Globus pallidus (tissue), 1 donor: ENCODE data around the gene FHOD1.

Source experiments
- DNase-seq: peaks from one replicate; pipeline ENCODE4 v3.0.0-alpha.2; 2015; ENCODE audit warnings: low spot score

Gene FHOD1

GRCh38 chr16:67234180-67234597, 13.1 kb downstream of the FHOD1 start:
- DNase-seq: no peak

- no peak for DNase-seq
Measured at GRCh38 chr16:67233596-67233995, 13.7 kb downstream of the FHOD1 start.

- DNase-seq: no peak
Measured at GRCh38 chr16:67230809-67231660, 16.2 kb downstream of the FHOD1 start.

- DNase-seq: no peak
Measured at GRCh38 chr16:67229906-67230808, 17.1 kb downstream of the FHOD1 start.

GRCh38 chr16:67228905-67229304, 18.4 kb downstream of the FHOD1 start:
- no peak for DNase-seq

DNA sequence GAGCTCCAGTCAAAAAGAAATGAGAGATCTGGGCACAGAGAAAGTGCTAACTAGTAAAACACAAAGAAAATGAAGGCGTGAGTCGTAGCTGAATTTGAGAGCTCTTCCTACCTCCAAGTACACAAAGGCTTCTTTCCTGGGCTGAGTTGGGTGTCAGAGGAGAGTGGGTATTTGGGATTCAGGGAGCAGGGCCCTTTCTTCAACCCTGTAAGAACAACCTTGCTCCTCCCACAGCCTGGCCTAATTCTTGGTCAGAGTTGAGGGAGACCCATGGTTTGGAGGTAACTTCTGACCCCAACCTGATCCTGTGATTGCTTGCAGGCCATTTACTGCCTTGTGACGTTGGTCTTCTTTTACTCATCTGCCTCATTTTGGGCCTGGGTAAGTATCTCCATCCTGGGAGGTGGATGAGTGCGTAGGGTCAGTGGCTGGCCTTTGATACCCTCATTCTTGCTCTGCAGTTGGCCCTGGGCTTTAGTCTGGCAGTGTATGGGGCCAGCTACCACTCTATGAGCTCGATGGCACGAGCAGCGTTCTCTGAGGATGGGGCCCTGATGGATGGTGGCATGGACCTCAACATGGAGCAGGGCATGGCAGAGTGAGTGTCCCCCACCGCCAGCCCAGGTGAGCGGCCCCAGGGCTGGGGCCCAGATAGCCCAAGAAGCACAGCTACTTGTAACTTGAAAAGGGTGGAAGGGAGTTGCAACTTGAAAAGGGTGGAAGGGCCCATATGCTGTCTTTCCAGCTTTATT, 19.1 kb downstream of the FHOD1 start:
- no peak for DNase-seq

GRCh38 chr16:67227567-67227921, 19.7 kb downstream of the FHOD1 start:
- DNase-seq: no peak

GRCh38 chr16:67226804-67227566, 20.3 kb downstream of the FHOD1 start, which contains the start of gene TMEM208:
TSS of gene TMEM208 (plus strand) at chr16:67227130. CDS start at chr16:67227219, 89 bp downstream.
- peak; percentile 95 for DNase-seq

GRCh38 chr16:67226295-67226803, 20.9 kb downstream of the FHOD1 start:
- DNase-seq: no peak

DNA sequence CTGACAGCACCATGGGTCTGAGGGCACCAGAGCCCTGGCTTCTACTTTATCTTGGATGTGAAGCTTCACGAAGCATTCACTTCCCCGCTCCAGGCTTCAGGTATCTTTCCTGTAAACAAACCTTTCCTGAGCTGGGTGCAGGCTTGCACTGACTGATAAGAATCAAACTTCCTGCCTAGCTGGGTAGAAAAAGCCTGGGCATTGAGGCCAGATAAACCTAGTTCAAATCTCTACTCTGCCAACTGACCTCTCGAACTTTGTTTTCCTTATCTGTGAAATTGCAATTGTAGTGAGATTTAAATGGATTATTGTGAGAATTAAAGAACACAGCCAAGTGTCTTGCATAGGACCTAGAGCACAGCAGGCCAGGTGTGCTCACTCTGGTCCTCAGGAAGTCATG, 23.3 kb downstream of the FHOD1 start:
- DNase-seq: no peak

DNA sequence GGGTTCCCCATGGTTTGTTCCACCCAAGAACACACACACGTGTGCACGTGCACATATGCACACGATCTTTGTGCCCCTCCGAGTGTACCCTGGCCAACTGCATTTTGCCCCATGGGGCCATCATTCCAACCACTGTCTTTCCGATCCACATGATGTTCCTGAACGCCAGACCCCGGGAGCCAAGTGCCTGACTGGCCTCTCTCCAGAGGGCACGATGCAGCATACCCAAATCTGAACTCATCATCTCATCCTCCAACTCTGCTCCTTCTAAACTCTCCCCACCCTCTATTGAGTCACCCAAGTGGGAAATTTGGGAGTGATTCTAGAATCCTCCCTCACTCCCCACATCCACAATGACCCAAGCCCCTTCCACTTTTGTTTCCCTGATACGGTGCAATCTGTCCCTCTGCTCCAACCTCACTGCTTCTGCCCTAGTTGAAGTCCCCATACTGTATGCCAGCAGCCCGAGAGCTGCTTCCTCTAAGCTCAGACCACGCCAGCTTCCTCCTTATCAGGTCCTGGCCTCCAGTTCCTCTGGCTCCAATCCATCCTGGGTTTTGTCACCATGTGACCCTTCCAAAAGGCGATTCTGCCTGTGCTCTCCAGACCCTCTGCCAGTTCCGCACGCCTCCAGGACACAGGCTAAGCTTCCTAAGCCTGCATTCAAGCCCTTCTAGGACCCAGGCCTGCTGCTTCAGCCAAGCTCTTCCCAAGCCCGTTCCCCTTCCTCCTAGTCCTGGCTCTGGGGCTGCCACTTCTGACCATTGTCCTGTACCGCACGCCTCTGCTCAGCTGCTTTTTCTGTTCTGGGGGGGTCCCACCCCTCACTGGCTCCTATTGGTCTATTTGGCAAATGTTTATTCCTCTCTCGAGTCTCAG, 30.4 kb downstream of the FHOD1 start:
- peak; percentile 40 for DNase-seq

- DNase-seq: no peak
Measured at GRCh38 chr16:67215706-67216105, 31.6 kb downstream of the FHOD1 start.

GRCh38 chr16:67213197-67214019, 33.9 kb downstream of the FHOD1 start:
- DNase-seq: no peak

- DNase-seq: no peak
Measured at GRCh38 chr16:67212766-67213165, 34.5 kb downstream of the FHOD1 start.

DNA sequence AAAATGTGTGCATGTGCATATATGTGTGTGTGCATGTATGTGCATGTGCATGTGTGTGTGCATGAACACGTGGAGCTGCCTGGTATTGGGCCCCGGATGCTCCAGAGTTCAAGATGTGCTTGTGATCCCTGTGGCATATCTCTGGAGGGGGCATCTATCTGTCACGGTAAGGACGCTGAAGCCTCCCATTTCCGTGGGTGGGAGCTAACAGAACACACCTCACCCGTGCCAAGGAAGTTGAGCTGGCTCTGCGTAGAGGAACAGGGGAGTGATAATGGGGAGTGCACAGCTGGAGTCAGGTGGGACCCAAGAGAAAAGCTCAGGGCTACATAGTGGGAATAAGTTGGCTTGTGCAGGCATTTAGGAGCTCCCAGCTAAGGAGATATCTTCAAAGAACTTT, 35.6 kb downstream of the FHOD1 start:
- no peak for DNase-seq

DNA sequence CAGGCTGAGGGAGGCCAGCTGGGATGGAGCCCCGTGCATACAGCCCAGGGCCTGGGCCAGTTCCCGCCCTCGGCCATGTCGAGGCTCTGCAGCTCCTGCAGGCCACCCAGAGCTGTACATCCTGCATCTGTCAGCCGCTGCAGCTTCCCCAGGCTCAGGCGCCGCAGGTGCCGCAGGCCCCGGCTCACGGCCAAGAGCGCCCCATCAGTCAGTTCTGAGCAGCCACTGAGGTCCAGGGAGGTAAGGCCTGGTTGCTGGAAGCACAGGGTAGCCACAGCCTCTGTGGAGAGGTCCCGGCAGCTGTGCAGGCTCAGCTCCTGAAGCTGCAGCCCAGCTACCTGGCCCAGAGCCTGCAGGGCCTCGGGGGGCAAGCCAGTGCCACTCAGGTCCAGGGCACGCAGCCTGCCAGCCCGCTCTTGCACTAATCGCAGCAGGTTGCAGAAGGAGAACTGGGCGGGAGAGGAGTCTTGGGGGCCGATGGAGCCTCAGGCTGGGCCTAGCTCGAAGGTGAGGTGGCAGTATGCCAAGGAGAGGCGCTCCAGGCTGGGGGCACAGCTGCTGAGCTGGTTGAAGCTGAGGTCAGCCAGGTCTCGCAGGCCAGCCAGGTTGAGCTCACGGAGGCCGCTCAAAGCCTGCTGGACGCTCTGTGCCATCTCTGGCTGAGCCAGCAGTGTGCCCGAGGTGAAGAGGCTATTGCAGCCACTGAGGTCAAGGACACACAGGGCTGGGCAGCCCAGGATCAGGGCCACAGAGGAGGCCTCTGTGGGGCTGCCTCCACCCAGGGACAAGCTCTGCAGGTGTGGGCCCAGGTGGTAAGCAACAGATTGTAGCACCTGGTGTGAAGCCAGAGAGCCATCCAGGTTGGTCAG, 37.0 kb downstream of the FHOD1 start:
- DNase-seq: no peak

- DNase-seq: no peak
Measured at GRCh38 chr16:67209565-67209964, 37.7 kb downstream of the FHOD1 start.

DNA sequence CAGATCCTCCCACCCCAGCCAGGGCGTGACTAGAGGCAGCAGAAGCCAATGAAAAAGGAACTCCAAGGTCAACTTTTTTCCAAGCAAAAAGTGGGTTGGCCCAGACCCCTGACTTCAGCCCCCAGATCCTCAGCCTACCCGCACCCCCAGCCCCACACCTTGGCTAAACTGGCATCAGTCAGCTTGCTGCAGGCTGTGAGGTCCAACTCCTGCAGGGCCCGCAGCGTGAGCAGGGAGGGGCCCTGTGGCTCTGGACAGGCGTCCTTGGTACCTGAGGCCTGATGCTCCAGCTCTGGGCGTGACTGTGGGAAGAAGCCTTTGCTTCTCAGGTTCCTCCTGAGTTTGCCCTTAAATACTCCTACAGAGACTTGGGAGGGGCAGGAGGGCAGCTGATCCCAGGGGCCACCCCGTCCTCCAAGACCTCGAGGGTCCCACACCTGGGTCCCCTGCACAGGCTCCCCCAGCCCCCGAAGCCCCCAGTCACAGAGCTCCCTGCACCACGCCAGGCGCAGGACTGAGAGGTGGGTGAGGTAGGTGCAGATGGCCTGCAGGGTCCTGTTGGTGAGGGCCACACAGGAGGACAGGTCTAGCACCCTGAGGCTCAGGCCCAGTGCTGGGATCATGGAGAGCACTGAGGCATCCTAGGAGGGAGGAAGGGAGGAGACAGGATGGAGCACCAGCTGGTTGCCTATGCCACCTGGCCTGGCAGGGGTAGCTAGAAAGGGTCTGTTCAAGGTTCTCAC, 39.0 kb downstream of the FHOD1 start:
- no peak for DNase-seq
